IMR-90 (cell line): ENCODE measurements around the gene GPI. TPM values are rescaled to one million over a fixed set of nuclear protein-coding genes. Genes with fewer than 3 reads are reported as not detected.

Experiments
- ATAC-seq: fragments of 200-7000 bp; cut with Tn5 transposase; 2 replicates; pipeline ENCODE4 v1.9.1; 2020; ENCODE audit warnings: low read depth, mild to moderate bottlenecking, moderate library complexity
- BruUV-seq: library from RNA; stranded (reverse); fragments of 400-500 nt; replicated peaks from 2 replicates; lab custom pipeline; 2021; lab: Mats Ljungman, UMichigan
- CTCF ChIA-PET: fragments of 300-600 bp; formaldehyde crosslinking; extraction: SDS; loops from one replicate; lab custom pipeline; 2021; ENCODE audit warnings: antibody characterized with exemption; lab: Yijun Ruan, JAX
- POLR2A ChIA-PET: fragments of 300-600 bp; sonication (Branson Sonifier 250); formaldehyde crosslinking; loops from one replicate; lab custom pipeline; 2022; ENCODE audit warnings: antibody characterized with exemption; ENCODE audit not compliant: unreplicated experiment; lab: Charles Lee
- DNase-seq: peaks from one replicate; pipeline ENCODE4 v3.0.0; 2013
- H2AFZ ChIP-seq: replicated peaks from 2 replicates; pipeline ENCODE3; 2013; ENCODE audit warnings: low read length, mild to moderate bottlenecking; ENCODE audit not compliant: poor library complexity
- H2AK5ac ChIP-seq: 2 replicates; pipeline ENCODE4 v1.6.1; 2013; ENCODE audit warnings: low read depth, low read length, inconsistent platforms
- H2AK9ac ChIP-seq: replicated peaks from 2 replicates; pipeline ENCODE3; 2013; ENCODE audit warnings: mild to moderate bottlenecking, low read depth, low read length, moderate library complexity; ENCODE audit not compliant: poor library complexity
- H2BK120ac ChIP-seq: 2 replicates; pipeline ENCODE4 v1.6.1; 2013; ENCODE audit warnings: low read depth, low read length, inconsistent platforms
- H2BK15ac ChIP-seq: 3 replicates; pipeline ENCODE4 v1.6.1; 2013; ENCODE audit warnings: low read depth, low read length, inconsistent platforms
- H2BK20ac ChIP-seq: 2 replicates; pipeline ENCODE4 v1.6.1; 2013; ENCODE audit warnings: low read depth, mild to moderate bottlenecking, inconsistent platforms, low read length, moderate library complexity
- H2BK5ac ChIP-seq: 2 replicates; pipeline ENCODE4 v1.6.1; 2013; ENCODE audit warnings: mild to moderate bottlenecking, low read depth, low read length, inconsistent platforms; ENCODE audit not compliant: poor library complexity, severe bottlenecking
- H3K14ac ChIP-seq: replicated peaks from 2 replicates; pipeline ENCODE4 v1.6.1; 2013; ENCODE audit warnings: low read depth, low read length, inconsistent platforms
- H3K18ac ChIP-seq: 2 replicates; pipeline ENCODE4 v1.6.1; 2013; ENCODE audit warnings: low read depth, low read length, control low read depth
- H3K23ac ChIP-seq: 2 replicates; pipeline ENCODE4 v1.6.1; 2013; ENCODE audit warnings: low read depth, low read length, inconsistent platforms
- H3K27ac ChIP-seq: 2 replicates; pipeline ENCODE4 v1.5.1; 2013; ENCODE audit warnings: mild to moderate bottlenecking, control low read depth, low read length; ENCODE audit not compliant: insufficient read depth
- H3K27me3 ChIP-seq: 2 replicates; pipeline ENCODE4 v1.6.1; 2013; ENCODE audit warnings: low read length; ENCODE audit not compliant: control insufficient read depth, insufficient read depth
- H3K36me3 ChIP-seq: 2 replicates; pipeline ENCODE4 v1.6.1; 2013; ENCODE audit warnings: low read length, mixed read lengths; ENCODE audit not compliant: control insufficient read depth, insufficient read depth
- H3K4ac ChIP-seq: 2 replicates; pipeline ENCODE4 v1.6.1; 2013; ENCODE audit warnings: low read depth, low read length, inconsistent platforms
- H3K4me1 ChIP-seq: 2 replicates; pipeline ENCODE4 v1.6.1; 2013; ENCODE audit warnings: low read length, mixed read lengths; ENCODE audit not compliant: control insufficient read depth, insufficient read depth
- H3K4me2 ChIP-seq: 2 replicates; pipeline ENCODE4 v1.6.1; 2013; ENCODE audit warnings: low read depth, mild to moderate bottlenecking, control low read depth, low read length, moderate library complexity
- H3K4me3 ChIP-seq: 2 replicates; pipeline ENCODE4 v1.5.1; 2013; ENCODE audit warnings: low read depth, mild to moderate bottlenecking, control low read depth, low read length, moderate library complexity; ENCODE audit not compliant: insufficient read depth
- H3K56ac ChIP-seq: 2 replicates; pipeline ENCODE4 v1.6.1; 2013; ENCODE audit warnings: low read length, inconsistent platforms; ENCODE audit not compliant: insufficient read depth; ENCODE audit errors: extremely low read depth
- H3K79me1 ChIP-seq, 2 experiments: 2 replicates each; pipeline ENCODE4 v1.6.1; 2013; ENCODE audit warnings: low read length in 2 of 2, inconsistent platforms in 1 of 2, low read depth in 1 of 2
- H3K9ac ChIP-seq: 2 replicates; pipeline ENCODE4 v1.6.1; 2013; ENCODE audit warnings: low read depth, low read length, control low read depth
- H3K9me1 ChIP-seq: 2 replicates; pipeline ENCODE4 v1.6.1; 2013; ENCODE audit warnings: low read length, inconsistent platforms; ENCODE audit not compliant: insufficient read depth
- H3K9me3 ChIP-seq: 2 replicates; pipeline ENCODE4 v1.6.1; 2013; ENCODE audit warnings: low read length; ENCODE audit not compliant: control insufficient read depth, insufficient read depth
- H4K20me1 ChIP-seq: 2 replicates; pipeline ENCODE4 v1.6.1; 2013; ENCODE audit warnings: low read length, inconsistent platforms; ENCODE audit not compliant: insufficient read depth
- H4K5ac ChIP-seq: 2 replicates; pipeline ENCODE4 v1.6.1; 2013; ENCODE audit warnings: mild to moderate bottlenecking, low read depth, low read length, control low read depth
- H4K8ac ChIP-seq, 2 experiments: 2 replicates each; pipeline ENCODE4 v1.6.1; 2013; ENCODE audit warnings: low read depth in 2 of 2, low read length in 2 of 2, control low read depth in 1 of 2, inconsistent platforms in 1 of 2
- H4K91ac ChIP-seq: 2 replicates; pipeline ENCODE4 v1.6.1; 2013; ENCODE audit warnings: low read depth, low read length, inconsistent platforms; ENCODE audit not compliant: insufficient read depth
- NFE2L2 ChIP-seq: fragments of 150-350 bp; IDR thresholded peaks from 2 replicates; pipeline ENCODE4 v1.6.1; 2016; ENCODE audit warnings: low read depth, mild to moderate bottlenecking, low read length
- WGBS, 2 experiments: methylation state at CpG; one replicate each; pipeline versions ENCODE4 v1.1.5 to v1.1.7; 2013; ENCODE audit warnings: missing lambda C conversion rate in 2 of 2; ENCODE audit not compliant: insufficient read length in 1 of 2; ENCODE audit errors: extremely low coverage in 2 of 2; 5-methylcytosine and 5-hydroxymethylcytosine counted together
- dilution Hi-C: fragments of 300-500 bp; cut with HindIII; formaldehyde crosslinking; loops from one replicate; pipeline ENCODE4 v1.14.3; 2018; ENCODE audit warnings: low sequenced_read_pairs; ENCODE audit not compliant: unreplicated experiment
- in situ Hi-C: fragments of 300-500 bp; cut with MboI; formaldehyde crosslinking; loops from 3 replicates; pipeline ENCODE4 v1.14.3; 2019; ENCODE audit warnings: low sequenced_read_pairs, inconsistent platforms, mixed read lengths
- intact Hi-C: fragments of 100-400 bp; cut with micrococcal nuclease; formaldehyde crosslinking; loops from 2 replicates; pipeline ENCODE4 v1.10.0; 2022
- polyA plus RNA-seq, 3 experiments: library from polyadenylated mRNA; depleted of rRNA; stranded (reverse); fragments of >200 nt; gene quantifications; 2 replicates each; pipeline ENCODE4 v1.2.3, GENCODE V29; 2012; ENCODE audit warnings: low replicate concordance in 1 of 3
- total RNA-seq: library from RNA; depleted of rRNA; stranded (reverse); fragments of >200 nt; gene quantifications from 2 replicates; pipeline ENCODE4 v1.2.3, GENCODE V29; 2012
- TF ChIP-seq, protein P1 (sequence below): conservative IDR thresholded peaks from 2 replicates; pipeline ENCODE4 v1.5.1; 2012; ENCODE audit warnings: mild to moderate bottlenecking, low read depth, low read length, improper control_type of control experiment

The GPI gene
- total and polyA plus RNA-seq, 2 of the 4 experiments (the other 2 are of a cell fraction), result 147 to 239 TPM

GRCh38 chr19:34386645-34387445 lies 21.8 kb downstream of the GPI start:
- H3K56ac ChIP-seq, result no peak overlapping the region
- peaks cover 32% of the 10 kb centered on the region for H3K9me1 ChIP-seq
- intact Hi-C loops (no loop called here), in situ Hi-C loops (no loop called here), dilution Hi-C loops (no loop called here)
- no peak overlapping the region for H3K4ac ChIP-seq
- TF ChIP-seq, protein P1, sequence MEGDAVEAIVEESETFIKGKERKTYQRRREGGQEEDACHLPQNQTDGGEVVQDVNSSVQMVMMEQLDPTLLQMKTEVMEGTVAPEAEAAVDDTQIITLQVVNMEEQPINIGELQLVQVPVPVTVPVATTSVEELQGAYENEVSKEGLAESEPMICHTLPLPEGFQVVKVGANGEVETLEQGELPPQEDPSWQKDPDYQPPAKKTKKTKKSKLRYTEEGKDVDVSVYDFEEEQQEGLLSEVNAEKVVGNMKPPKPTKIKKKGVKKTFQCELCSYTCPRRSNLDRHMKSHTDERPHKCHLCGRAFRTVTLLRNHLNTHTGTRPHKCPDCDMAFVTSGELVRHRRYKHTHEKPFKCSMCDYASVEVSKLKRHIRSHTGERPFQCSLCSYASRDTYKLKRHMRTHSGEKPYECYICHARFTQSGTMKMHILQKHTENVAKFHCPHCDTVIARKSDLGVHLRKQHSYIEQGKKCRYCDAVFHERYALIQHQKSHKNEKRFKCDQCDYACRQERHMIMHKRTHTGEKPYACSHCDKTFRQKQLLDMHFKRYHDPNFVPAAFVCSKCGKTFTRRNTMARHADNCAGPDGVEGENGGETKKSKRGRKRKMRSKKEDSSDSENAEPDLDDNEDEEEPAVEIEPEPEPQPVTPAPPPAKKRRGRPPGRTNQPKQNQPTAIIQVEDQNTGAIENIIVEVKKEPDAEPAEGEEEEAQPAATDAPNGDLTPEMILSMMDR, result no peak
- no peak for TF ChIP-seq NFE2L2
- no peak overlapping the region for H4K8ac ChIP-seq
- CTCF ChIA-PET, result no interaction called here
- no peaks in the 10 kb centered on the region for H3K27me3 ChIP-seq
- no peak overlapping the region for H4K91ac ChIP-seq
- no peak overlapping the region for H3K18ac ChIP-seq
- H3K36me3 ChIP-seq, result peaks cover 88% of the 10 kb centered on the region
- no peak overlapping the region for H2BK5ac ChIP-seq
- H3K4me3 ChIP-seq, result no peak overlapping the region
- no peak overlapping the region for H2AFZ ChIP-seq
- H2BK20ac ChIP-seq, result no peak overlapping the region
- H3K14ac ChIP-seq, result no peak overlapping the region
- BruUV-seq, result no TSS peak
- no peak overlapping the region for H4K5ac ChIP-seq
- H3K4me1 ChIP-seq, result no peaks in the 10 kb centered on the region
- no peak overlapping the region for H3K23ac ChIP-seq
- no peak overlapping the region for H2BK120ac ChIP-seq
- peaks cover 33 to 55% of the 10 kb centered on the region in 2 experiments for H3K79me1 ChIP-seq
- H3K4me2 ChIP-seq, result no peak overlapping the region
- H2AK9ac ChIP-seq, result no peak overlapping the region
- H3K9ac ChIP-seq, result no peak overlapping the region
- H2AK5ac ChIP-seq, result no peak overlapping the region
- no peak for DNase-seq
- H4K20me1 ChIP-seq, result peaks cover 29% of the 10 kb centered on the region
- H2BK15ac ChIP-seq, result no peak overlapping the region
- POLR2A ChIA-PET, result no interaction called here
- ATAC-seq, result no peak
- H3K27ac ChIP-seq, result no peak overlapping the region
- no peaks in the 10 kb centered on the region for H3K9me3 ChIP-seq
- WGBS, 2 experiments, result 97% methylated on average over 6 of the region's 9 CpGs; no CpG with 5 or more reads in 1 of the 2 experiments
